Stomach (tissue), 4 donors: ENCODE results near the gene SKP1.

Source experiments
- CTCF ChIP-seq, 7 experiments: fragments of 450-650 bp in 4 of 7; fragments of 200-600 bp in 3 of 7; sonication (generic) in 3 of 7; IDR thresholded peaks; one replicate each; pipeline ENCODE4 v1.5.1; 2016 to 2019; ENCODE audit warnings: antibody characterized with exemption in 7 of 7, control low read depth in 2 of 7, mild to moderate bottlenecking in 1 of 7
- EP300 ChIP-seq: sonication (generic); formaldehyde crosslinking; IDR thresholded peaks from one replicate; pipeline ENCODE4 v1.6.1; 2017; ENCODE audit warnings: antibody characterized with exemption
- POLR2A ChIP-seq, 4 donors: fragments of 450-650 bp; IDR thresholded peaks; one replicate each; pipeline ENCODE4 v1.6.1; 2016; ENCODE audit warnings: antibody characterized with exemption in 4 of 4, control low read depth in 2 of 4, mild to moderate bottlenecking in 1 of 4, moderate library complexity in 1 of 4
- POLR2AphosphoS5 ChIP-seq, 3 donors: sonication (generic); formaldehyde crosslinking; IDR thresholded peaks; one replicate each; pipeline ENCODE4 v1.6.1; 2016; ENCODE audit warnings: antibody characterized with exemption in 3 of 3

- TF ChIP-seq CTCF (IDR thresholded peaks at IDR 0.05) (no peak), POLR2A (IDR thresholded peaks at IDR 0.05) (no peak), EP300 (no peak), POLR2AphosphoS5 (IDR thresholded peaks at IDR 0.05) (no peak)
Measured at GRCh38 chr5:134153241-134153640, 23.5 kb downstream of the SKP1 start.
